K562 (cell line): ENCODE results near the gene RSPH9. TPM values are rescaled to one million over a fixed set of nuclear protein-coding genes. Genes with fewer than 3 reads are reported as not detected.

Experiments
- CLOCK ChIP-seq: fragments of 250-450 bp; sonication (Bioruptor Pico); IDR thresholded peaks from 2 replicates; pipeline ENCODE4 v1.4.0; 2020; ENCODE audit warnings: mild to moderate bottlenecking, moderate library complexity, borderline replicate concordance
- EHMT2 ChIP-seq: fragments of 450-650 bp; IDR thresholded peaks from 2 replicates; pipeline ENCODE4 v1.6.1; 2018; ENCODE audit warnings: antibody characterized with exemption
- ELF1 ChIP-seq: fragments of 200-800 bp; sonication (Bioruptor generic); IDR thresholded peaks from 2 replicates; pipeline ENCODE4 v1.6.1; 2016; ENCODE audit warnings: missing genetic modification characterization, missing compliant biosample characterization
- HNRNPLL ChIP-seq: fragments of 200-400 bp; formaldehyde crosslinking; IDR thresholded peaks from 2 replicates; pipeline ENCODE4 v1.6.1; 2017; ENCODE audit warnings: low read length, low read depth, mild to moderate bottlenecking; ENCODE audit not compliant: poor library complexity, severe bottlenecking
- LARP7 ChIP-seq: fragments of 450-650 bp; IDR thresholded peaks from 2 replicates; pipeline ENCODE4 v1.6.1; 2016
- MEF2D ChIP-seq: conservative IDR thresholded peaks from 2 replicates; pipeline ENCODE4 v1.6.1; 2016; ENCODE audit warnings: low read depth, missing genetic modification characterization, missing compliant biosample characterization
- MTA1 ChIP-seq: fragments of 450-650 bp; IDR thresholded peaks from 2 replicates; pipeline ENCODE4 v1.6.1; 2017; ENCODE audit warnings: borderline replicate concordance
- MYC ChIP-seq, 2 experiments: fragments of 250-450 bp in 1 of 2; sonication (Bioruptor Pico) in 1 of 2; IDR thresholded peaks; 2 replicates each; pipeline versions ENCODE4 v1.5.1 to v1.6.1; 2012 to 2021; ENCODE audit warnings: low read depth in 2 of 2, borderline replicate concordance in 1 of 2, improper control_type of control experiment in 1 of 2, low read length in 1 of 2, mild to moderate bottlenecking in 1 of 2, moderate library complexity in 1 of 2
- NFATC3 ChIP-seq: fragments of 450-650 bp; IDR thresholded peaks from 2 replicates; pipeline ENCODE4 v1.6.1; 2017; ENCODE audit warnings: mild to moderate bottlenecking
- NR2F6 ChIP-seq: fragments of 450-650 bp; formaldehyde crosslinking; IDR thresholded peaks from 2 replicates; pipeline ENCODE4 v1.4.0; 2020; ENCODE audit warnings: mild to moderate bottlenecking
- NRF1 ChIP-seq, 2 experiments: fragments of 450-650 bp; IDR thresholded peaks in 1 of 2; conservative IDR thresholded peaks in 1 of 2; 2 replicates each; pipeline ENCODE4 v1.6.1; 2014; ENCODE audit warnings: mild to moderate bottlenecking in 2 of 2
- PCBP1 ChIP-seq: fragments of 200-400 bp; formaldehyde crosslinking; IDR thresholded peaks from 2 replicates; pipeline ENCODE4 v1.6.1; 2018; ENCODE audit warnings: mild to moderate bottlenecking, low read depth, low read length; ENCODE audit not compliant: poor library complexity, severe bottlenecking
- POLR2AphosphoS5 ChIP-seq: IDR thresholded peaks from 2 replicates; pipeline ENCODE4 v1.6.1; 2011; ENCODE audit warnings: mild to moderate bottlenecking, low read depth, low read length, moderate library complexity; ENCODE audit not compliant: control insufficient read depth, insufficient read depth
- POLR2B ChIP-seq: fragments of 450-650 bp; IDR thresholded peaks from 2 replicates; pipeline ENCODE4 v1.6.1; 2018; ENCODE audit warnings: low read depth; ENCODE audit not compliant: partially characterized antibody
- SMAD3 ChIP-seq: fragments of 450-650 bp; formaldehyde crosslinking; conservative IDR thresholded peaks from 2 replicates; pipeline ENCODE4 v1.4.0; 2020; ENCODE audit warnings: mild to moderate bottlenecking
- ZMIZ1 ChIP-seq, 2 experiments: fragments of 150-350 bp in 1 of 2; IDR thresholded peaks; 2 replicates each; pipeline ENCODE4 v1.6.1; 2012 to 2016; ENCODE audit warnings: low read depth in 2 of 2, low read length in 2 of 2, mild to moderate bottlenecking in 1 of 2, moderate library complexity in 1 of 2
- ZNF165 ChIP-seq: fragments of 250-450 bp; sonication (Bioruptor Pico); IDR thresholded peaks from 2 replicates; pipeline ENCODE4 v1.4.0; 2020; ENCODE audit warnings: borderline replicate concordance
- ZNF780A ChIP-seq: fragments of 250-450 bp; sonication (Bioruptor Pico); IDR thresholded peaks from 2 replicates; pipeline ENCODE4 v1.5.0; 2021; ENCODE audit warnings: mild to moderate bottlenecking
- polyA plus RNA-seq, 8 experiments: library from polyadenylated mRNA; depleted of rRNA in 4 of 8; stranded (reverse) in 5 of 8; unstranded in 3 of 8; fragments of >200 nt; fragmentation: Nextera tagmentation in 2 of 8; fragmentation: Illumina TruSeq in 1 of 8; extraction: Ambion mirVana in 2 of 8; extraction: Trizol in 1 of 8; gene quantifications; 2 replicates each; pipeline versions ENCODE4 v1.2.1 to v1.2.3, GENCODE V29; 2011 to 2014; ENCODE audit warnings: inconsistent platforms in 1 of 8, missing spikeins in 1 of 8
- total RNA-seq, 7 experiments: library from RNA; depleted of rRNA in 6 of 7; stranded (reverse); fragments of >200 nt in 6 of 7; fragmentation: Illumina TruSeq in 2 of 7; extraction: Trizol in 2 of 7; gene quantifications; 2 replicates each; pipeline versions ENCODE4 v1.2.1 to v1.2.3, GENCODE V29; 2011 to 2021; ENCODE audit warnings: low replicate concordance in 1 of 7

RSPH9 gene
- total and polyA plus RNA-seq, 9 of the 15 experiments (the other 6 are each of a cell fraction or from before 2014, with no cell fraction given) = 0.05 to 0.60 (median 0.39) TPM; not detected in 6

- no peak for TF ChIP-seq HNRNPLL
- TF ChIP-seq LARP7 = peak; percentile 99
- TF ChIP-seq MEF2D (tag) = peak; percentile 13; the same call in 1 of the 2 replicates
- TF ChIP-seq POLR2AphosphoS5 = peak; percentile 80
- TF ChIP-seq MTA1 = peak; percentile 92
- TF ChIP-seq ELF1 (tag) = no peak
- TF ChIP-seq NRF1 (conservative IDR thresholded peaks at IDR 0.05 in 1 of 2, IDR thresholded peaks at IDR 0.05 in 1 of 2) = peak; percentile 77 to 81
- TF ChIP-seq ZNF780A = no peak
- no peak for TF ChIP-seq NR2F6 (CRISPR knock-in tag)
- peak; percentile 91 for TF ChIP-seq POLR2B
- TF ChIP-seq ZMIZ1 (IDR thresholded peaks at IDR 0.05; ENCODE audit: low read depth in 2 of 2, low read length in 2 of 2) = peak in 1 of 2 experiments; percentile 75; a peak in 2 of 4 replicates
- TF ChIP-seq PCBP1 = no peak
- peak; percentile 53; the same call in 1 of the 2 replicates for TF ChIP-seq MYC (IDR thresholded peaks at IDR 0.05; ENCODE audit: low read depth, low read length)
- 0 out of 2 replicates have a peak, but pooled peaks have one; percentile 19 for TF ChIP-seq MYC (CRISPR knock-in tag; IDR thresholded peaks at IDR 0.05; ENCODE audit: borderline replicate concordance, low read depth)
- TF ChIP-seq EHMT2 = peak; percentile 82
- TF ChIP-seq SMAD3 (CRISPR knock-in tag) = 0 out of 2 replicates have a peak, but pooled peaks have one; percentile 31
- no peak for TF ChIP-seq ZNF165 (CRISPR knock-in tag)
- peak; percentile 93 for TF ChIP-seq NFATC3
- TF ChIP-seq CLOCK (CRISPR knock-in tag) = no peak
These were observed 58.0 kb downstream of the RSPH9 start (continued) for GRCh38 chr6:43702534-43703440.
